Pancreas (tissue), 10 donors: ENCODE measurements around the gene LEMD2. TPM values are rescaled to one million over a fixed set of nuclear protein-coding genes. Genes with fewer than 3 reads are reported as not detected.

Experiments
- ATAC-seq, 4 donors: fragments of 200-7000 bp; cut with Tn5 transposase; one replicate each; pipeline versions ENCODE4 v1.8.0 to v1.9.1; 2020; ENCODE audit warnings: mild to moderate bottlenecking in 4 of 4, moderate library complexity in 4 of 4
- DNase-seq, 6 donors: peaks; one replicate each; pipeline ENCODE4 v3.0.0-alpha.2; 2020
- FAIRE-seq: peaks from 2 replicates; lab custom pipeline; 2012; peaks lifted over from hg19 to GRCh38; lab: Jason Lieb, UNC
- H3K27ac ChIP-seq, 4 donors: fragments of 200-600 bp; sonication (generic); 1 replicate in 3 of 4; 2 replicates in 1 of 4; pipeline versions ENCODE4 v1.5.0 to v1.8.0; 2020
- H3K27me3 ChIP-seq, 4 donors: fragments of 200-600 bp; one replicate each; pipeline ENCODE4 v1.8.0; 2021
- H3K36me3 ChIP-seq, 3 donors: fragments of 200-600 bp; sonication (generic) in 1 of 3; one replicate each; pipeline versions ENCODE4 v1.5.0 to v1.8.0; 2020 to 2021
- H3K4me1 ChIP-seq, 3 donors: fragments of 200-600 bp; one replicate each; pipeline ENCODE4 v1.8.0; 2021
- H3K4me3 ChIP-seq, 4 donors: fragments of 200-600 bp; sonication (generic) in 2 of 4; one replicate each; pipeline versions ENCODE4 v1.5.0 to v1.8.0; 2020 to 2021
- H3K9me3 ChIP-seq, 4 donors: fragments of 200-600 bp; one replicate each; pipeline ENCODE4 v1.8.0; 2021
- CTCF ChIP-seq, 4 donors: fragments of 200-600 bp; sonication (generic) in 3 of 4; IDR thresholded peaks; one replicate each; pipeline versions ENCODE4 v1.5.0 to v1.8.0; 2021; ENCODE audit warnings: antibody characterized with exemption in 4 of 4
- WGBS, 2 donors: extraction: QIAGEN DNeasy Blood & Tissue Kit; methylation state at CpG; one replicate each; pipeline ENCODE4 v1.1.7; 2013; 5-methylcytosine and 5-hydroxymethylcytosine counted together
- intact Hi-C, 3 donors: fragments of 100-400 bp; cut with DNase I; formaldehyde crosslinking; loops; one replicate each; pipeline versions ENCODE4 v1.11.1 to v1.14.2; 2022
- polyA plus RNA-seq, 2 donors: library from polyadenylated mRNA; stranded (reverse); fragments of 200-250 nt; gene quantifications; one replicate each; pipeline ENCODE4 v1.2.3, GENCODE V29; 2013
- total RNA-seq, 6 donors: library from RNA; stranded (reverse); fragmentation: NEBNext Ultra II Directional in 4 of 6; extraction: Animal tissue kit (Norgen Biotek cat#: 25700) in 4 of 6; gene quantifications; one replicate each; pipeline versions ENCODE4 v1.2.1 to v1.2.4, GENCODE V29; 2021 to 2023
- donor health status: healthy with polysubstance abuse.
- donor health status: DM: no; HTN: no; CAD: no; lungs with moderate emphysema.
- donor health status: DM: no; HTN: no; CAD: no.
- donor health status: control.
- donor health status: control.
- donor health status: Bipolar disorder and iron deficiency.
- donor health status: DM: yes; HTN: yes; CAD: no.
- donor health status: DM: no; HTN: no; CAD: no.
- donor health status: DM: no; HTN: no; CAD: no.
- donor health status: DM: yes; HTN: yes; CAD: no.

LEMD2 gene
- total and polyA plus RNA-seq, 8 donors, result 23.4 to 59.4 (median 30.0) TPM

GRCh38 chr6:33779290-33779689 is 9.6 kb downstream of the LEMD2 start:
- no peak for FAIRE-seq
- no peaks in the 10 kb centered on the region for H3K27me3 ChIP-seq
- TF ChIP-seq CTCF (IDR thresholded peaks at IDR 0.05), result no peak
- intact Hi-C loops, result no loop called here
- H3K36me3 ChIP-seq, result peaks cover 13 to 86% (median 54%) of the 10 kb centered on the region in 3 donors
- WGBS, 2 donors, result 82 to 85% methylated on average over 7 of the region's 7 CpGs
- no peak overlapping the region for H3K27ac ChIP-seq
- no peaks in the 10 kb centered on the region for H3K9me3 ChIP-seq
- no peak overlapping the region for H3K4me3 ChIP-seq
- DNase-seq, result no peak
- H3K4me1 ChIP-seq, result no peaks in the 10 kb centered on the region
- no peak for ATAC-seq

GRCh38 chr6:33778444-33779121 is 10.3 kb downstream of the LEMD2 start:
- Histone ChIP-seq H3K27ac (no peak overlapping the region), H3K36me3 (peaks cover 13 to 79% (median 49%) of the 10 kb centered on the region in 3 donors), H3K4me1 (no peaks in the 10 kb centered on the region), H3K4me3 (no peak overlapping the region), H3K27me3 (no peaks in the 10 kb centered on the region), H3K9me3 (no peaks in the 10 kb centered on the region)
- FAIRE-seq (no peak), ATAC-seq (no peak), DNase-seq (no peak)
- TF ChIP-seq CTCF (IDR thresholded peaks at IDR 0.05), result no peak
- intact Hi-C loops, result no loop called here
- WGBS, 2 donors, result 89 to 91% methylated on average over 12 of the region's 12 CpGs

GRCh38 chr6:33777398-33778388 is 11.2 kb downstream of the LEMD2 start:
- no peaks in the 10 kb centered on the region for H3K4me1 ChIP-seq
- intact Hi-C loops, result no loop called here
- H3K9me3 ChIP-seq, result no peaks in the 10 kb centered on the region
- H3K36me3 ChIP-seq, result peaks cover 13 to 75% (median 48%) of the 10 kb centered on the region in 3 donors
- TF ChIP-seq CTCF (IDR thresholded peaks at IDR 0.05), result no peak
- no peak overlapping the region for H3K4me3 ChIP-seq
- DNase-seq (no peak), ATAC-seq (no peak), FAIRE-seq (no peak)
- H3K27me3 ChIP-seq, result no peaks in the 10 kb centered on the region
- WGBS, 2 donors, result 89 to 93% methylated on average over 25 of the region's 25 CpGs
- H3K27ac ChIP-seq, result no peak overlapping the region

GRCh38 chr6:33776764-33777163 is 12.2 kb downstream of the LEMD2 start:
- intact Hi-C loops, result no loop called here
- 88 to 94% methylated on average over 13 of the region's 13 CpGs for WGBS, 2 donors
- DNase-seq, result no peak
- no peaks in the 10 kb centered on the region for H3K27me3 ChIP-seq
- peaks cover 13 to 75% (median 48%) of the 10 kb centered on the region in 3 donors for H3K36me3 ChIP-seq
- no peak overlapping the region for H3K4me3 ChIP-seq
- no peaks in the 10 kb centered on the region for H3K4me1 ChIP-seq
- no peak for TF ChIP-seq CTCF (IDR thresholded peaks at IDR 0.05)
- ATAC-seq, result no peak
- H3K9me3 ChIP-seq, result no peaks in the 10 kb centered on the region
- H3K27ac ChIP-seq, result no peak overlapping the region
- FAIRE-seq, result no peak
